ENCODE data around the gene STK32C. TPM values are rescaled to one million over a fixed set of nuclear protein-coding genes. Genes with fewer than 3 reads are reported as not detected.

Gene STK32C
- total RNA-seq, 2 donors from 2014 or later = 0.78 to 4.0 TPM

GRCh38 chr10:132300582-132300981 is 7.2 kb downstream of the STK32C start:
- Histone ChIP-seq H3K4me3 (no peak overlapping the region), H3K9me3 (no peaks in the 10 kb centered on the region), H3K36me3 (replicated peaks in 1 of 2; ENCODE audit: insufficient read depth in 1 of 2, low read depth in 2 of 2) (no peaks in the 10 kb centered on the region), H3K27me3 (no peaks in the 10 kb centered on the region), H3K4me1 (no peaks in the 10 kb centered on the region), H3K27ac (no peak overlapping the region)
- no peak for ATAC-seq
- DNase-seq = no peak
- 62 to 75% methylated on average over 10 of the region's 10 CpGs for WGBS, 2 donors
- TF ChIP-seq CTCF (IDR thresholded peaks at IDR 0.05) = no peak
- no peak for TF ChIP-seq POLR2A (IDR thresholded peaks at IDR 0.05)
- intact Hi-C loops (cut with DNase I) = loop anchor here (10.0 kb wide), 1 partner anchor 164 kb away; no protein-coding TSS in a partner anchor

- H3K9me3 ChIP-seq = no peaks in the 10 kb centered on the region
- no peak for ATAC-seq
- no peak overlapping the region for H3K4me3 ChIP-seq
- no peaks in the 10 kb centered on the region for H3K4me1 ChIP-seq
- WGBS, 2 donors = 79 to 81% methylated on average over 30 to 34 of the region's 34 CpGs
- no peaks in the 10 kb centered on the region for H3K27me3 ChIP-seq
- no peak overlapping the region for H3K27ac ChIP-seq
- intact Hi-C loops (cut with DNase I) = loop anchor here (10.0 kb wide), 1 partner anchor 165 kb away; no protein-coding TSS in a partner anchor
- DNase-seq = peak in 1 of 4 donors; percentile 0
- no peaks in the 10 kb centered on the region for H3K36me3 ChIP-seq (replicated peaks in 1 of 2; ENCODE audit: insufficient read depth in 1 of 2, low read depth in 2 of 2)
- no peak for TF ChIP-seq CTCF (IDR thresholded peaks at IDR 0.05)
- no peak for TF ChIP-seq POLR2A (IDR thresholded peaks at IDR 0.05)
Measured at GRCh38 chr10:132299371-132300336, 8.1 kb downstream of the STK32C start.

- DNase-seq (peak in 1 of 4 donors; percentile 3), ATAC-seq (no peak)
- Histone ChIP-seq H3K4me3 (no peak overlapping the region), H3K9me3 (no peaks in the 10 kb centered on the region), H3K27ac (no peak overlapping the region), H3K27me3 (no peaks in the 10 kb centered on the region), H3K4me1 (no peaks in the 10 kb centered on the region), H3K36me3 (replicated peaks in 1 of 2; ENCODE audit: insufficient read depth in 1 of 2, low read depth in 2 of 2) (no peaks in the 10 kb centered on the region)
- no peak for TF ChIP-seq POLR2A (IDR thresholded peaks at IDR 0.05)
- TF ChIP-seq CTCF (IDR thresholded peaks at IDR 0.05) = no peak
- intact Hi-C loops (cut with DNase I) = no loop called here
- 74 to 77% methylated on average over 14 to 27 of the region's 28 CpGs for WGBS, 2 donors
Measured at GRCh38 chr10:132298038-132298881, 9.5 kb downstream of the STK32C start.

GRCh38 chr10:132297526-132297925 is 10.2 kb downstream of the STK32C start:
- no peak overlapping the region for H3K27ac ChIP-seq
- no peak for ATAC-seq
- no peaks in the 10 kb centered on the region for H3K4me1 ChIP-seq
- H3K4me3 ChIP-seq = no peak overlapping the region
- intact Hi-C loops (cut with DNase I) = no loop called here
- no peaks in the 10 kb centered on the region for H3K36me3 ChIP-seq (replicated peaks in 1 of 2; ENCODE audit: insufficient read depth in 1 of 2, low read depth in 2 of 2)
- TF ChIP-seq CTCF (IDR thresholded peaks at IDR 0.05) (no peak), POLR2A (IDR thresholded peaks at IDR 0.05) (no peak)
- H3K9me3 ChIP-seq = no peaks in the 10 kb centered on the region
- no peaks in the 10 kb centered on the region for H3K27me3 ChIP-seq
- no peak for DNase-seq
- WGBS, 2 donors = 40 to 56% methylated on average over 9 of the region's 9 CpGs

Data from body of pancreas (tissue), 4 donors.